HG02884 (cell line): Measurements from ENCODE around the gene RPS5.
"Not testable (repeated sequence)": the region's sequence is repeated elsewhere in the genome, so short reads cannot be mapped to it uniquely, and the experiment has no call there.

Source experiments
- ATAC-seq: cut with Tn5 transposase; IDR thresholded peaks from one replicate; pipeline ENCODE4 v1.9.1; 2021; ENCODE audit warnings: mild to moderate bottlenecking, moderate library complexity; ENCODE audit not compliant: unreplicated experiment

Gene RPS5

GRCh38 chr19:58355908-58356765 is 30.9 kb upstream of the RPS5 start:
- no peak for ATAC-seq

GRCh38 chr19:58356766-58357480 is 30.1 kb upstream of the RPS5 start:
- no peak for ATAC-seq

GRCh38 chr19:58357481-58358145 is 29.5 kb upstream of the RPS5 start:
- no peak for ATAC-seq

GRCh38 chr19:58361900-58362271 is 25.2 kb upstream of the RPS5 start:
- ATAC-seq = peak; percentile 9

GRCh38 chr19:58362272-58362994 is 24.6 kb upstream of the RPS5 start, which contains the start of gene ZNF497:
ZNF497 (minus strand) TSS chr19:58362751; CDS start chr19:58357635, 5,116 bp downstream.
- ATAC-seq = peak; percentile 70

GRCh38 chr19:58364146-58364545 is 22.9 kb upstream of the RPS5 start:
- ATAC-seq = no peak

- ATAC-seq = no peak
These were observed 20.3 kb upstream of the RPS5 start for GRCh38 chr19:58366585-58367430.

- no peak for ATAC-seq
These were observed 19.2 kb upstream of the RPS5 start for GRCh38 chr19:58367698-58368454.

- ATAC-seq = no peak
These were observed 18.3 kb upstream of the RPS5 start for GRCh38 chr19:58368561-58369360.

GRCh38 chr19:58372311-58373133 is 14.5 kb upstream of the RPS5 start:
- no peak for ATAC-seq

- no peak for ATAC-seq
These were observed 12.9 kb upstream of the RPS5 start for GRCh38 chr19:58374200-58374599.

GRCh38 chr19:58376724-58377123 is 10.3 kb upstream of the RPS5 start:
- ATAC-seq = not testable (repeated sequence)

- ATAC-seq = no peak
These were observed 7.8 kb upstream of the RPS5 start for GRCh38 chr19:58379246-58379645.

GRCh38 chr19:58380037-58380661 is 6.9 kb upstream of the RPS5 start:
- ATAC-seq = no peak

- ATAC-seq = peak; percentile 75
These were observed 6.2 kb upstream of the RPS5 start, which contains the start of gene ZNF837 for GRCh38 chr19:58380662-58381459. ZNF837 (minus strand) TSS chr19:58381030; CDS start chr19:58369332, 11,698 bp downstream.
